T-helper 22 cell (primary cell): ENCODE data around the gene GOLGA8H.
"Not testable (repeated sequence)": the region's sequence is repeated elsewhere in the genome, so short reads cannot be mapped to it uniquely, and the experiment has no call there.

ENCODE experiments used
- DNase-seq: peaks from one replicate; pipeline ENCODE4 v3.0.0-alpha.2; 2020; ENCODE audit warnings: low read depth

The GOLGA8H gene, protein sequence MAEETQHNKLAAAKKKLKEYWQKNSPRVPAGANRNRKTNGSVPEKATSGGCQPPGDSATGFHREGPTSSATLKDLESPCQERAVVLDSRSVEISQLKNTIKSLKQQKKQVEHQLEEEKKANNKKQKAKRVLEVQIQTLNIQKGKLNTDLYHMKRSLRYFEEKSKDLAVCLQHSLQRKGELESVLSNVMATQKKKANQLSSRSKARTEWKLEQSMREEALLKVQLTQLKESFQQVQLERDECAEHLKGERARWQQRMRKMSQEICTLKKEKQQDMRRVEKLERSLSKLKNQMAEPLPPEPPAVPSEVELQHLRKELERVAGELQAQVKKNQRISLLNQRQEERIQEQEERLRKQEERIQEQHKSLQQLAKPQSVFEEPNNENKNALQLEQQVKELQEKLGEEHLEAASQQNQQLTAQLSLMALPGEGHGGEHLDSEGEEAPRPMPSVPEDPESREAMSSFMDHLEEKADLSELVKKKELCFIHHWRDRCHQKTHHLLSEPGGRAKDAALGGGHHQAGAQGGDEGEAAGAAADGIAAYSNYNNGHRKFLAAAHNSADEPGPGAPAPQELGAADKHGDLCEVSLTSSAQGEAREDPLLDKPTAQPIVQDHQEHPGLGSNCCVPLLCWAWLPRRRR

DNA sequence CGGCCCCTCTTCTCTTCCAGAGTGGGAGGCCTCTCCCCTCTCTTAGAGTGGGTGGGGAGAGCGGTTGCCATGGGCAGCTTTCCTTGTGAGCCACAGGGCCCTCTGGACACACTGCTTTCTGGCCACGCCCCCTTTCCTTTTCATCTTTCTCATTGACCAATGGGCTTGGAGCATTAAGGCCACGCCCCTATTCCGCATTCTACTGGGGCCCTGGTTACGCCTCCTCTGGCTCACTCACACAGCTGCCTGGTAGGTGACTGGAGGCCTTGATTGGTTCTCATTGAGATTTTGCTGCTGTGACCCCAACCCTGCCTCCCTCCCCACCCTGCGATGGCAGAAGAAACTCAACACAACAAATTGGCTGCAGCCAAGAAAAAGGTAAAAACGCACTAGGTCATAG, at the start of gene GOLGA8H:
Gene GOLGA8H (plus strand): TSS at position 233 of the 400 bp plus-strand sequence. CDS start 98 bp downstream, at position 331.
- DNase-seq, result not testable (repeated sequence)

DNA sequence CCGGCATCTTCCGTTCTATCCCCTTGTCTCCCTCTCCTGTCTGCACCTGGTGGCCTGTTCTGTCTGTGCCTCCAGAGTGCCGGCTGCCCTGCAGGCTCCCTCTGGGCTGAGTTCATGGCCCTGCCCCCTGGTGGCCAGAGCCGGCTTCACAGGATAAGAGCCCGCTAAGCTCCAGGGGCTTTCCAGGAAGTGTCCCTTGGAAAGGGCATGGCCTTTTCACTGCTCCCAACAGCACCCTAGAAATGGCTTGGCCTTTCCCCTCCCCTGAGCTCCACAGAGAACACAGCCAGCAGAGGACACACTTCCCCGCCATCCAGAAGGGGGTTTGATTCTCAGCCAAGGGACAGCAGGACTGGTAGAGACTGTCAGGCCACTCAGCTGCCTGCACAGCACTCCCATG, 36.9 kb upstream of the GOLGA8H start:
- DNase-seq, result not testable (repeated sequence)

DNA sequence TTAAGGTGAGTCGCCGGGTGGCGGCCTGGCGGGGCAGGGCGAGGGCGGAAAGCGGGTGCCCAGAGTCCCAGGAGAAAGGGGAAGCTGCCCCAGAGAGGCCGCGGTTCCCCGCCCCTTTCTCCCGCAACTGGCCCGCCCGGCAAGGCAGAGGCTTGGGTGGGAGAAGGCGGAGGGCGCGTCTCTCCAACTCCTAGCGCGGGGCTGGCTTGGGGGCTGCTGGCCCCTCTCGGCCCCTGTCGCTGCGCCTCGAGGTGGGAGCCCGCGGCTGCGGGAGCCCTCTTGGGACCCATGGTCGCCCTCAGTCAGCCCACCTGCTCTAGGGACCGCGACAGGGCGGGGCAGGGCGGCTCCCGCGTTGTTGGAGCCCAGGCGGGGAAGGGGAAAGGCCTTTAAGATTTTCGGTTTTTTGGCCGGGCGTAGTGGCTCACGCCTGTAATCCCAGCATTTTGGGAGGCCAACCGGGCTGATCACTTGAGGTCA, 30.8 kb upstream of the GOLGA8H start:
- DNase-seq, result not testable (repeated sequence)

DNA sequence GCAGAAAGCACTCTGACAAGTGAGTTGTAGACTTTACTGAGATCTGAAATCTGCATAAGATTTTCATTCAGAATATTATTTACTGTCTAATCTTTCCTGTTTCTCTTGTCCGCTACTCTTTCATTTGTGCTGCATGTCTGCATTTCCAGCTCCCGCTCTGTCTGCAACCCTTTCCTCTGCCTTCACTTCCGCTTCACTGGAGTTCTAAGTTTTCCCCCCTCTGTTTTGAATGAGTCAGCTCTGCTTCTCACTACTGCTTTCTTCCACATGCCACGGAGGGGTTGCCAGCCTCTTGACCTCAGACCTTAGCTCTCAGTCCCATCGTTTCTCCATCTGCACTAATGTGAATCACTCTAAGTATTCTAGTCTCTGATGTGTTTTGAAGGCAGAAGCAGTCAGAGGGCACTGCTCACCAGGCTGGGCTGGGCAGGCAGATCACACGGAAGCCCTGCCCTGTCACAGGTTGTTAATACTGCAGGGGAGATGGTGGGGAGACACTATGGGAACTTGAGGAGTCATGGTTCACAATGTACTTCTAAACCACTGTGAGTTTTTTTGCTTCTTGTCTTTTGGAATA, 24.3 kb upstream of the GOLGA8H start:
- DNase-seq, result not testable (repeated sequence)

DNA sequence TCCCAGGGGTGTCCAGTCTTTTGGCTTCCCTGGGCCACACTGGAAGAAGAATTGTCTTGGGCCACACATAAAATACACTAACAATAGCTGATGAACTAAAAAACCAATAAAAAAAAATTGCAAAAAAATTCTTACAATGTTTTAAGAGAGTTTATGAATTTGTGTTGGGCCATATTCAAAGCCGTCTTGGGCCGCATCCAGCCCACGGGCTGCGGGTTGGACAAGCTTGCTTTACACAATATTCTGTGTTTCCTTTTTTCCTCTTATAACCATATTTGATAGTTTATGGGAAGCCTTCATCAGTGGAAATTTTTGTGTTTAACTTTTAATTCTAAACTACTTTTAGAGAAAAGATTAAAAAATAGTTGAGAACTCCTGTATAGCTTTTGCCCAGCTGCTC, 23.1 kb upstream of the GOLGA8H start:
- not testable (repeated sequence) for DNase-seq

DNA sequence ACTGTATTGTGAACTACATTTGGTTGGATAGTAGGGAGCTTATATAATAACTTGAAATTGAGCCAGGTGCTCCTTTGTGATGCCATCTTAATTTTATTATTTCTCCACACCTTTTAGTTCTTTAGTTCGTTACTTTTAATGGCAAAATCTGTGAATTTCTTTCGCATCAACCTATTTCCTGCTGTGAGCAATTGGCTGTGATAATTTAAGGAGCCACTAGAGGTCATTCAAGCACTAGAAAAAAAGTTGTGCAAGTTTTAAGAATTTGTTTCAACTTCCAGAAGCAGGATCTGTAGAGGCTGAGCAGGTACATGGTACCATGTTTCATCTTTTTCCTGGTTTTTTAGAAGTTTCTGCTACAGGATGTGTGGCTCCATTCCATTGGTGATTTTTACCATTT, 4.9 kb upstream of the GOLGA8H start:
- not testable (repeated sequence) for DNase-seq

DNA sequence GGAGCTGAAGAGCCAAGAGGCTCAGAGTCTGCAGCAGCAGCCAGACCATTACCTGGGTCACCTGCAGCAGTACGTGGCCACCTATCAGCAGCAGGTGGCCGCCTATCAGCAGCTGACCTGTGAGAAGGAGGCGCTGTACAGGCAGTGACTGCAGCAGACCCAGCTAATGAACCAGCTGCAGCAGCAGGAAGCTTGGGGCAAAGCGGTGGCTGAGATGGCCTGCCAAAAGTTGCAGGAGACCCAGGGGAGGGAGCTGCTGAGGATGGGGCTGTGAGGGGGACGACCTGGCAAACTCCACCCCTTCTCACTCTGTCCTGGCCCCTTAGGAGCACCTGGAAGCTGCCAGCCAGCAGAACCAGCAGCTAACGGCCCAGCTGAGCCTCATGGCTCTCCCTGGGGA, 8.4 kb downstream of the GOLGA8H start:
- DNase-seq, result not testable (repeated sequence)

DNA sequence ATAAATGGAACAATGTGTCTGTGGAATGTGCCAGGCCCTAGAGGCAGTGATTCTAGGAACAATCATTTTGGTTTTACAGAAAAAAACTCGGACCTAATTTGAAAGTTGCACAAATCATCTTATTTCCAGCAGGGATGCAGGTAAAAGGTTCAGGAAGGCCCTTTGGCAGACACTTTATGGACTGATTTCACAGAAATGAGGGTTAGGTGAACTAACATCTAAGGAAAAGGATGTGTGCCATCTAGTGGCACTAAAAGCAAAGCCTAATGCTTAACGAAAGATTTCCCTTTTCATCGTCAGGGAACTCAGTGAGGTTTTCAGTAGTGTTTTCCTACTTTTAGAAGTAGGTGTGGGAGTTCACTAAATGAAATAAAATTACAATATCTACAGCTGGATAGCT, 17.5 kb downstream of the GOLGA8H start:
- DNase-seq, result not testable (repeated sequence)

DNA sequence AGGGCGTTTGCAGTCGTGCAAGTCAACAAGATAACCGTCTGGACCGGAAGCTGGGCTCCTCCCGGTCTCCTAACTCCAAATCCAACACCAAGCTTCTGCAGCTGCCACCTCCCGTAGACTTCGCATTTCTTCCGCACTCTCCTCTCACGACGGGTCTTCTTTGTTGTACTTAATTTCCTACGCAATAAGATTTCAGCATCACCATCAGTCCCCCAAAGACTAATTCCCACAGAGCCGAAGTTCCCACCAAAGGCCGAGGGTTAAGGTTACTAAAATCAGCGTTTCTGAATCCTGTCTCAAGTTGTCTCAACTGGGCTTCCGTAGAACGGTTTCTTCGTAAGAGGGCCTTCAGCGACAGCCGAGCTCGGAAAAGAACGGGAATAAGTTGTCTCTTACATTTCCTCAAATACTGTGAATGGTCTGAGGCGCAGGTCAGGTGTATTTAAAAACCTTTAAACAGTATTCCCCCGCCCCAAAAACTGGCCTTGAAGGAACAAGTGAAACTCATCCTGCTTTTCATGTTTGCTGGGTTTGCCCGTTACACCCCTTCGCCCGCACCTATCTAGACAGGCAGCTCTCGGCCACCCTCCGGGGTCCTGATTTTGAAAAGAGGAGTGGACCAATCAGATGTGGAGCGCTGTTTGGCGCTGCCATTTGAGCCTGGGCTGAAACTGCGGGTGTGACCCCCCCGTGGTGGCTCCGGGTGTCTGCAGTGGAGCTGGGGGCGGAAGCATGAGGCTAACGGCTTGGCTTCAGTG, 21.8 kb downstream of the GOLGA8H start, which contains the start of gene ARHGAP11B:
Gene ARHGAP11B (plus strand): TSS at position 693 of the 758 bp plus-strand sequence.
- DNase-seq, result peak; percentile 92

DNA sequence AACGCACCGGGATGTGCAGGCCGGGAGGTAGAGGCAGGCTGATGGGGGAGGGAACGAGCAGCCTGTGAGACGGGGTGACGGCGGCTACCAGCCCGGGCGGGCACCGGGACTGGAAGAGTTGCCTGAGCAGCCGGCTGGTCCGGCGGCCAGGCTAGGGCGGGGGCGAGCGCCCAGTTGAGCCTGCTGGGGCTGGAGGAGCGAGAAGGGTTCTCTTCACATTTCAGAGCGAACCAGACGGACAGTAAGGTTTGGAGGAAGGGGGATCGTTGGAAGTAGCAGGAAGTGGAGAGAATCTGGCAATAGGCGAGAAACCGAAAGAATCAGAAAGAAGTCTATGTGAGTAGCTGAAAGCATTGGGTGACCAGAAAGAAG, 22.4 kb downstream of the GOLGA8H start:
- not testable (repeated sequence) for DNase-seq

DNA sequence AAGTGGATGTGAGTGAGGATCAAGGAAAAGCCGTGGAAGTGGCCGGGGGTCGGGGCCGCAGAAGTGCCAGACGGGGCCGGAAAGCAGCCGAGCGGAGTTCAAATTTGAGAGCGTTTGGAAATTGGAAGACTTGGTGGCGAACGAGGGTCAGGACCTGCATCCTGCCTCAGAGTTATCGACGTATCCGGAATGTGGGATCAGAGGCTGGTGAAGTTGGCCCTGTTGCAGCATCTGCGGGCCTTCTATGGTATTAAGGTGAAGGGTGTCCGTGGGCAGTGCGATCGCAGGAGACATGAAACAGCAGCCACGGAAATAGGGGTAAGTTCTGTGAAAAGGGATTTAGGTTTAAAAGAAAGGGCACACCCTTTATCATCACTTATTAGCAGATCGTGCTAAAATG, 22.8 kb downstream of the GOLGA8H start:
- DNase-seq, result not testable (repeated sequence)

DNA sequence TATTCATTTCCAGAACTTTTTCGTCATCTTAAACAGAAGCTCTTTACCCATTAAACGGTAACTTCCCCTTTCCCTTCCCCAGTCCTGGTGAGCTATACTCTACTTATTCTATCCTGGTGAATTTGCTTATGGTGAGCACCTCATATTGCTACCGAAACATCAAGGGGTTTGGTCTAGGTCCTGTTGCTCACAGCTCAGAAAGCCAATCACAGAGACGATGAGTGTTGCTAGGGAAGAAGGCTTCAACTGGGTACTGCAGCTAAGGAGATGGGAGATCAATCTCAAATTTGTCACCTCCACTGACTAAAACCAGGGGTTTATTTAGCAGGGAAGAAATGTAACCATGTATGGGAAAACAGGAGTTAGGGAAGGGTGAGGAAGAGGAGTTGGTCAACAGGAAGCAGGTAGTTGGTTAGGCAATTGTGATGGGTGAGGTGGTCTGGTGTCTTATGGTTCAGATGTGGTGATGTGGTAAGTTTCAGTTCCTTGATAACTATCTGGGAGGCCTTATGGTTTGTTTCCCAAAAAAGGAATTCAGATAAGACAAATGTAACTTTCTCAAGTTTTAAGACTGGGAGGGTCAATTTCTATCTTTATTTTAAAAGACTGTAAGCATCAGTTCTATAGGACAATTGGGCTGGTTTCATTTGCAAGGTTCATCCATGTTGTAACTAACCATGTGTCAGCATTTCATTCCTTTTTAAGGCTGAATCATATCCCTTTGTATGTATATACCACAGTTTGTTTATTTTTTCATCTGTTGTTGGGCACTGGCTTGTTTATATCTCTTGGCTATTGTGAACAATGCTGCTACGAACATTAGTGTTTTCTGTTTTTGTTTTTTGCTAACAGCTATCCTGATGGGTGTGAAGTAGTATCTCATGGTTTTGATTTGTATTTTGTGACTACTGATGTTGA, 46.4 kb downstream of the GOLGA8H start:
- no peak for DNase-seq

DNA sequence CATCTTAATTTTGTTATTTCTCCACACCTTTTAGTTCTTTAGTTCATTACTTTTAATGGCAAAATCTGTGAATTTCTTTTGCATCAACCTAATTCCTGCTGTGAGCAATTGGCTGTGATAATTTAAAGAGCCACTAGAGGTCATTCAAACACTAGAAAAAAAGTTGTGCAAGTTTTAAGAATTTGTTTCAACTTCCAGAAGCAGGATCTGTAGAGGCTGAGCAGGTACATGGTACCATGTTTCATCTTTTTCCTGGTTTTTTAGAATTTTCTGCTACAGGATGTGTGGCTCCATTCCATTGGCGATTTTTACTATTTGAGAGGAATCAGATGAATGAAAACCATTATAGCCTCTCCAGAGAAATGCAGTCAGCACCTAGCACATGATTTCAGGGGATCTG, 57.3 kb downstream of the GOLGA8H start:
- not testable (repeated sequence) for DNase-seq
